GM19035 (cell line): ENCODE measurements around the gene SCN2A.

Experiments used
- ATAC-seq: cut with Tn5 transposase; IDR thresholded peaks from one replicate; pipeline ENCODE4 v1.9.1; 2021; ENCODE audit not compliant: unreplicated experiment

Gene SCN2A

GRCh38 chr2:165239230-165239629, at the start of gene SCN2A:
Gene SCN2A (plus strand): TSS chr2:165239414. CDS start chr2:165295824, 56,410 bp downstream.
- ATAC-seq, result peak; percentile 71

GRCh38 chr2:165191096-165191728, 48.0 kb upstream of the SCN2A start:
- ATAC-seq, result no peak

- peak; percentile 36 for ATAC-seq
These were observed 46.5 kb upstream of the SCN2A start for GRCh38 chr2:165192729-165193128.

- peak; percentile 98 for ATAC-seq
These were observed 45.9 kb upstream of the SCN2A start for GRCh38 chr2:165193178-165193777.

GRCh38 chr2:165196411-165196810, 42.8 kb upstream of the SCN2A start:
- ATAC-seq, result no peak

- no peak for ATAC-seq
These were observed 41.9 kb upstream of the SCN2A start for GRCh38 chr2:165197346-165197745.

GRCh38 chr2:165198181-165198580, 41.0 kb upstream of the SCN2A start:
- no peak for ATAC-seq

- no peak for ATAC-seq
These were observed 37.0 kb upstream of the SCN2A start for GRCh38 chr2:165202239-165202638.

GRCh38 chr2:165203689-165204559, 35.3 kb upstream of the SCN2A start, which contains the start of gene SCN3A:
Gene SCN3A (minus strand): TSS chr2:165204050. CDS start chr2:165176394, 27,656 bp downstream.
- ATAC-seq, result peak; percentile 70

GRCh38 chr2:165205865-165206264, 33.3 kb upstream of the SCN2A start:
- no peak for ATAC-seq

GRCh38 chr2:165208094-165208493, 31.1 kb upstream of the SCN2A start:
- no peak for ATAC-seq

GRCh38 chr2:165214093-165214492, 25.1 kb upstream of the SCN2A start:
- ATAC-seq, result no peak

GRCh38 chr2:165219481-165219880, 19.7 kb upstream of the SCN2A start:
- no peak for ATAC-seq

GRCh38 chr2:165224941-165225340, 14.3 kb upstream of the SCN2A start:
- ATAC-seq, result no peak

GRCh38 chr2:165227571-165227970, 11.6 kb upstream of the SCN2A start:
- ATAC-seq, result no peak

- ATAC-seq, result no peak
These were observed 2.2 kb upstream of the SCN2A start for GRCh38 chr2:165237056-165237455.

- no peak for ATAC-seq
These were observed 919 bp upstream of the SCN2A start for GRCh38 chr2:165238295-165238694.

- ATAC-seq, result no peak
These were observed 772 bp downstream of the SCN2A start for GRCh38 chr2:165239856-165240515.

GRCh38 chr2:165240916-165241315, 1.7 kb downstream of the SCN2A start:
- no peak for ATAC-seq

- ATAC-seq, result no peak
These were observed 6.0 kb downstream of the SCN2A start for GRCh38 chr2:165245081-165245793.

- ATAC-seq, result no peak
These were observed 9.0 kb downstream of the SCN2A start for GRCh38 chr2:165248238-165248637.
